Panc1 (cell line): ENCODE results near the gene BCL11B.

Source experiments
- POLR2AphosphoS5 ChIP-seq: IDR thresholded peaks from 2 replicates; pipeline ENCODE4 v1.6.1; 2012; ENCODE audit warnings: mild to moderate bottlenecking, low read depth, low read length, moderate library complexity
- SIN3A ChIP-seq: IDR thresholded peaks from 2 replicates; pipeline ENCODE4 v1.6.1; 2012; ENCODE audit warnings: low read depth, mild to moderate bottlenecking, low read length, moderate library complexity, borderline replicate concordance; ENCODE audit not compliant: insufficient read depth
- TCF7L2 ChIP-seq: IDR thresholded peaks from 2 replicates; pipeline ENCODE4 v1.6.1; 2011; ENCODE audit warnings: mild to moderate bottlenecking, low read depth, low read length, inconsistent platforms
- TF ChIP-seq, protein P1 (sequence below): fragments of 450-650 bp; IDR thresholded peaks from 2 replicates; pipeline ENCODE4 v1.5.1; 2017; ENCODE audit warnings: mild to moderate bottlenecking

DNA sequence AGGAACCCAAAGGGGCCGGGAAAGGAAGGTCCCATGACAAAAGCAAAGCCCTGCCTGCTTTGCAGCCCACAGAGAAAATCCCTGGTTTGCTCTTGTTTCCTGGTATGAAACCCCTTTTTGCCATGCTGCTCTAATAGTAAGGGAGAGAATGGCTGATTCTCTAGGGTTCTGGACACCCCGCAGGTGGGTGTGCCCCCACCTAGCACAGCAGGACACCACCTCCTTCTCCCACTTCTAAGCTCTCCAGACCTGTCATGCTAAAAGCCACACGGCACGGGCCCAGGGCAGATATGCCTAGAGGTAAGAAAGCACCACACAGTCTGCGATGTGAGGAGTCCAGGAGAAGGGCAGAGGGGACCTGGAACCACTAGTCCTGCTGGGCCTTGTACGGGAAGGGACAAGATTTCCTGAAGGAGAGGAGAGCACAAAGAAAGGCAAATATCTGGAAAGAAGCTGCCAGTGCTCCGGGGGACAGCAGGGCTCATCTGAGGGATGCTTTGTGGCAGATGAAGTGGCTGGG is 113.3 kb downstream of the BCL11B start:
- TF ChIP-seq, protein P1, sequence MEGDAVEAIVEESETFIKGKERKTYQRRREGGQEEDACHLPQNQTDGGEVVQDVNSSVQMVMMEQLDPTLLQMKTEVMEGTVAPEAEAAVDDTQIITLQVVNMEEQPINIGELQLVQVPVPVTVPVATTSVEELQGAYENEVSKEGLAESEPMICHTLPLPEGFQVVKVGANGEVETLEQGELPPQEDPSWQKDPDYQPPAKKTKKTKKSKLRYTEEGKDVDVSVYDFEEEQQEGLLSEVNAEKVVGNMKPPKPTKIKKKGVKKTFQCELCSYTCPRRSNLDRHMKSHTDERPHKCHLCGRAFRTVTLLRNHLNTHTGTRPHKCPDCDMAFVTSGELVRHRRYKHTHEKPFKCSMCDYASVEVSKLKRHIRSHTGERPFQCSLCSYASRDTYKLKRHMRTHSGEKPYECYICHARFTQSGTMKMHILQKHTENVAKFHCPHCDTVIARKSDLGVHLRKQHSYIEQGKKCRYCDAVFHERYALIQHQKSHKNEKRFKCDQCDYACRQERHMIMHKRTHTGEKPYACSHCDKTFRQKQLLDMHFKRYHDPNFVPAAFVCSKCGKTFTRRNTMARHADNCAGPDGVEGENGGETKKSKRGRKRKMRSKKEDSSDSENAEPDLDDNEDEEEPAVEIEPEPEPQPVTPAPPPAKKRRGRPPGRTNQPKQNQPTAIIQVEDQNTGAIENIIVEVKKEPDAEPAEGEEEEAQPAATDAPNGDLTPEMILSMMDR = no peak
- no peak for TF ChIP-seq SIN3A
- TF ChIP-seq POLR2AphosphoS5 = no peak
- no peak for TF ChIP-seq TCF7L2
